ENCODE results near the gene ZBTB7B.
A peak's percentile ranks its signal among the peaks of the same experiment; 100 is the strongest.
"Not testable (repeated sequence)": the region's sequence is repeated elsewhere in the genome, so short reads cannot be mapped to it uniquely, and the experiment has no call there.

Gene ZBTB7B

DNA sequence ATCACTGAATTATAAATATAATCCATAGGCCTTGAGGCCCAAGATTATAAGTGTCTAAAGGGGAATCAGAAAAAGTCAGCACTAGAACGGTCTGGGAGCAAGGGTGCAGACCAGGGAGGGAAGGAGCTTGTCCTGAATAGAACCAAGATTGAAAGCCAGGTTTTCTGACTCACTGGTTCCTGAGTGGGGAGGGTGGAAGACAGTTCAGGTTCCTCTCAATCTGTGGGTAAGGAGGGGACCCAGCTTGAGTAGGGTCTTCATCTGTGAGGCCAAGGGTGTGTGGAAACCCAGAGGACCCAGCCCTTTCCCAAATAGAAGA lies 8.4 kb upstream of the ZBTB7B start:
- H3K36me3 ChIP-seq (ENCODE audit: control insufficient read depth, insufficient read depth, low read length) = peaks cover 16% of the 10 kb centered on the region
- H3K9ac ChIP-seq (ENCODE audit: low read depth, low read length) = no peak overlapping the region

GRCh38 chr1:154994591-154994990 lies 8.0 kb upstream of the ZBTB7B start:
- Histone ChIP-seq H3K9ac (ENCODE audit: low read depth, low read length) (no peak overlapping the region), H3K4me1 (ENCODE audit: control insufficient read depth, insufficient read depth, low read length) (peaks cover 3% of the 10 kb centered on the region), H3K36me3 (ENCODE audit: control insufficient read depth, insufficient read depth, low read length) (peaks cover 12% of the 10 kb centered on the region), H3K27me3 (ENCODE audit: control insufficient read depth, insufficient read depth, low read length) (peaks cover 5% of the 10 kb centered on the region), H3K9me3 (ENCODE audit: control insufficient read depth, insufficient read depth, low read length) (no peaks in the 10 kb centered on the region), H3K4me3 (ENCODE audit: low read depth, low read length) (no peak overlapping the region)

More for the DNA sequence above, 8.4 kb upstream of the ZBTB7B start:
- Histone ChIP-seq H3K4me3 (ENCODE audit: low read depth, low read length) (no peak overlapping the region), H3K27me3 (ENCODE audit: control insufficient read depth, insufficient read depth, low read length) (peaks cover 5% of the 10 kb centered on the region), H3K9me3 (ENCODE audit: control insufficient read depth, insufficient read depth, low read length) (no peaks in the 10 kb centered on the region), H3K4me1 (ENCODE audit: control insufficient read depth, insufficient read depth, low read length) (peaks cover 3% of the 10 kb centered on the region)

- H3K4me1 ChIP-seq (ENCODE audit: control insufficient read depth, insufficient read depth, low read length); H3K36me3 ChIP-seq (ENCODE audit: control insufficient read depth, insufficient read depth, low read length); H3K9me3 ChIP-seq (ENCODE audit: control insufficient read depth, insufficient read depth, low read length); H3K4me3 ChIP-seq (ENCODE audit: low read depth, low read length); H3K9ac ChIP-seq (ENCODE audit: low read depth, low read length); H3K27me3 ChIP-seq (ENCODE audit: control insufficient read depth, insufficient read depth, low read length): not testable (repeated sequence)
These were observed 7.2 kb upstream of the ZBTB7B start for GRCh38 chr1:154995301-154995983.

DNA sequence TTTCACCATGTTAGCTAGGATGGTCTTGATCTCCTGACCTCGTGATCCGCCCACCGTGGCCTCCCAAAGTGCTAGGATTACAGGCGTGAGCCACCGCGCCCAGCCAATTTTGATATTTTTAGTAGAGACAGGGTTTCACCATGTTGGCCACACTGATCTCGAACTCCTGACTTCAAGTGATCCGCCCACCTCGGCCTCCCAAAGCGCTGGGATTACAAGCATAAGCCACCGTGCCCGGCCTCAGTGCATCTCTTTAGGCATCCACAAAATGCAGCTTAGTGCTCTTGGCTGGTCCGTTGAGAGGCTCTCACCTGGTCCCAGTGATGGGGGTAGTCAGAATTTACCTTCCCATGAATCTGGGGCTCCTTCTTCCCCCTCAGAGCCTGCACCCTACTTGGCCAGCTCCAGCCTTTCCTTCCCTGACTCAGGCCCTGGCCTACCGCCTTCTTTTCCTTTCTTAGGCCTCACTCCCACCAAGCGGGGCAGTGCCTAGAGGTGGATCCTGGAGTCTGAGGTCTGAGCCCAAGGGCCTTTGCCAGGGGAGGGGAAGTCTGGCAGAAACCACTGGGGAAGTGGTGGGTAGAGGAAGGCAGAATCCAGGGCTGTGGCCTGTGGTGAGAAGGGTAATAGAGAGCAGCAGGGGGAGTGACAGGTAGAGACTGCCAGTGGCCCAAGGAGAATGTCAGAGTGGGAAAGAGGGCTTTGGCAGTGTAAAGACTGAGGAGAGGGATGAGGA lies 5.5 kb upstream of the ZBTB7B start:
- Histone ChIP-seq H3K36me3 (ENCODE audit: control insufficient read depth, insufficient read depth, low read length) (no peaks in the 10 kb centered on the region), H3K9ac (ENCODE audit: low read depth, low read length) (no peak overlapping the region), H3K27me3 (ENCODE audit: control insufficient read depth, insufficient read depth, low read length) (peaks cover 5% of the 10 kb centered on the region), H3K9me3 (ENCODE audit: control insufficient read depth, insufficient read depth, low read length) (no peaks in the 10 kb centered on the region), H3K4me3 (ENCODE audit: low read depth, low read length) (no peak overlapping the region), H3K4me1 (ENCODE audit: control insufficient read depth, insufficient read depth, low read length) (peaks cover 3% of the 10 kb centered on the region)

- Histone ChIP-seq H3K4me3 (ENCODE audit: low read depth, low read length) (no peak overlapping the region), H3K27me3 (ENCODE audit: control insufficient read depth, insufficient read depth, low read length) (peaks cover 5% of the 10 kb centered on the region), H3K36me3 (ENCODE audit: control insufficient read depth, insufficient read depth, low read length) (no peaks in the 10 kb centered on the region), H3K9ac (ENCODE audit: low read depth, low read length) (no peak overlapping the region), H3K4me1 (ENCODE audit: control insufficient read depth, insufficient read depth, low read length) (no peaks in the 10 kb centered on the region), H3K9me3 (ENCODE audit: control insufficient read depth, insufficient read depth, low read length) (no peaks in the 10 kb centered on the region)
These were observed 4.3 kb upstream of the ZBTB7B start for GRCh38 chr1:154998201-154998780.

DNA sequence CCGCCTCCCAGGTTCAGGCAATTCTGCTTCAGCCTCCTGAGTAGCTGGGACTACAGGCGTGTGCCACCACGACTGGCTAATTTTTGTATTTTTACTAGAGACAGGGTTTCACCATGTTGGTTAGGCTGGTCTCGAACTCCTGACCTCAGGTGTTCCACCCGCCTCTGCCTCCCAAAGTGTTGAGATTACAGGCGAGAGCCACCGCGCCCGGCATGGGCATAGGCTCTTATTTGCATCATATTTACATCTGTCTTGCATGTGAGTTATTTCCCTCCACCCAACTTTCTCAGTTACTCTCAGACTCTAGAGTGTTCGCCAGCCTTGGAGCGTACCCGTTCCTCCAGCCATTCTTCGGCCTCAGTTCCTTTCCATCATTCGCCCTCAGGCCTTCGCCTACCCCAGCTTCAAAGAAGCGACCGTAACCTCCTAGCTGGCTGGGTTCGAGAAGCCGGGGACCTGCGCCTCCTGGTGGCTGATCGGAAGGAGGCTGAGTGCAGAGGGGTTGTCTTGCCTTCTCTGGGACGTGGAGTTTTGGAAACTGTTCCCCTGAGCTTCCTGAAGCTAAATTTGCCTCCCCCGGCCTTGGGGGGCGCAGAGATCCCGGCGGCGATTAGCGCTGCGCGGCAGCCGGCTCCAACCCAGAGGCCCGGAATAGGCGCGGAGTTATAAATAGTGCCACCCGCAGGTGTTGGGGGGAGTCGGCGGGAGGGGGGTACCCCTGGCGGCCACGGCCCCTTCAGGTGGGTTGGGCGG lies 3.6 kb upstream of the ZBTB7B start:
- Histone ChIP-seq H3K9me3 (ENCODE audit: control insufficient read depth, insufficient read depth, low read length) (no peaks in the 10 kb centered on the region), H3K4me3 (ENCODE audit: low read depth, low read length) (peak overlapping the region; percentile 89), H3K9ac (ENCODE audit: low read depth, low read length) (no peak overlapping the region), H3K36me3 (ENCODE audit: control insufficient read depth, insufficient read depth, low read length) (no peaks in the 10 kb centered on the region), H3K27me3 (ENCODE audit: control insufficient read depth, insufficient read depth, low read length) (peaks cover 5% of the 10 kb centered on the region), H3K4me1 (ENCODE audit: control insufficient read depth, insufficient read depth, low read length) (no peaks in the 10 kb centered on the region)

DNA sequence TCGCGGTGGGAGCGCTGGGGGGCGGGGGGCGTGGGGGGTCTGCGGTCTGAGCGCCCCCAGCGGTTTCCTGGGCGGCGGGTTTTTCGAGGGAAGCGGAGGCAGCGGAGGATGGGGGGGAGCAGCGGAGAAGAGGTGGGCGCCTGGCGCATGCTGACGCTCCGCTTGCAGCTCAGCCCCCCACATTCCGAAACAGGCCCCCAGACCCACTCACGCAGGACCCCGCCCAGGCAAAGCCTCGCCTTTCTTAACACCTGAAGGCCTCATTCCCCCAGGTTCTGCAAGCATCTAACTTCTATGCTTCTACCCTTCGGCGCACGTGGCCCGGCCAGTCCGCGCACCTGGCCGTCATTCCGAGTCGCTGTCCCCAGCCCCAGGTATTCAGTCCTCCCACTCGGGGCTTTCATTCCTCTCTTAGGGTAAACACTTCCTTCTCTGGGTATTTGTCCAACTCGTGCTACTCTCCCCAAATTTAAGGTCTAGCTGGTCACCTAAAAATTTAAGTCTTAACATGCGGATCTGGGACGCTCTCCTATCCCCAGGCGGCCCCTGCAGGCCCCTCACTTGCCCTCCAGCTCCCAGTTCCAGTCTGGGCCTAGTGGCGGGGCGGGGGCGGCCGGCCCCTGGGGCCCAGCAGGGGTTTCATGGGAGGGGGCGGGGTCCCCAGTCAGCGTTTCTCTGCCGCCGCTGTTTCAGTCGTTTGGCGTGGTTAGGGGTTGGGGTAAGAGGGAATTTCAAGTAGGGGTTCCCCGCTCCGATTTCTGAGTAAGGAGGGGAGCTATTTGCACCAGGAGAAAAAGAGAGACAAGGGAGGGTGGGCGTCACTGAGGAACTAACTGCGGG lies 2.8 kb upstream of the ZBTB7B start:
- Histone ChIP-seq H3K4me3 (ENCODE audit: low read depth, low read length) (peak overlapping the region; percentile 89), H3K36me3 (ENCODE audit: control insufficient read depth, insufficient read depth, low read length) (no peaks in the 10 kb centered on the region), H3K27me3 (ENCODE audit: control insufficient read depth, insufficient read depth, low read length) (peaks cover 5% of the 10 kb centered on the region), H3K4me1 (ENCODE audit: control insufficient read depth, insufficient read depth, low read length) (peaks cover 6% of the 10 kb centered on the region), H3K9ac (ENCODE audit: low read depth, low read length) (peak overlapping the region; percentile 54), H3K9me3 (ENCODE audit: control insufficient read depth, insufficient read depth, low read length) (no peaks in the 10 kb centered on the region)

DNA sequence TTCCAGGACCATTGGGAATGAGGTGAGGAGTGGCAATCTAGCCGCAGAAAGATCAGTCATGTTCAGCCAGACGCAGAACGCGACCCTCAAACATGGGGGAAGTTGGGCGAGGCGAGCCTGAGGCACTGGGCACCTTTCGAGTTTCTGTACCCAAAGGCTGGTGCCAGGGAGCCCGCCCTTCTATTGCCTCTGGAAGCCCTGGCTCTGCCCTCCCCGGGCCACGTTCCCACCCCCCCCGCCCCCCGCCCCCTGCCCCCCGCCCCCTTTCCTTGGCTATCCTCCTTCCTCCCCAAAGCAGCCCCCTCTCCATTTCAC lies 2.2 kb upstream of the ZBTB7B start:
- H3K27me3 ChIP-seq (ENCODE audit: control insufficient read depth, insufficient read depth, low read length) = peaks cover 5% of the 10 kb centered on the region
- H3K4me3 ChIP-seq (ENCODE audit: low read depth, low read length) = peak overlapping the region; percentile 89
- peak overlapping the region; percentile 54 for H3K9ac ChIP-seq (ENCODE audit: low read depth, low read length)
- no peaks in the 10 kb centered on the region for H3K9me3 ChIP-seq (ENCODE audit: control insufficient read depth, insufficient read depth, low read length)
- H3K36me3 ChIP-seq (ENCODE audit: control insufficient read depth, insufficient read depth, low read length) = no peaks in the 10 kb centered on the region
- peaks cover 9% of the 10 kb centered on the region for H3K4me1 ChIP-seq (ENCODE audit: control insufficient read depth, insufficient read depth, low read length)

DNA sequence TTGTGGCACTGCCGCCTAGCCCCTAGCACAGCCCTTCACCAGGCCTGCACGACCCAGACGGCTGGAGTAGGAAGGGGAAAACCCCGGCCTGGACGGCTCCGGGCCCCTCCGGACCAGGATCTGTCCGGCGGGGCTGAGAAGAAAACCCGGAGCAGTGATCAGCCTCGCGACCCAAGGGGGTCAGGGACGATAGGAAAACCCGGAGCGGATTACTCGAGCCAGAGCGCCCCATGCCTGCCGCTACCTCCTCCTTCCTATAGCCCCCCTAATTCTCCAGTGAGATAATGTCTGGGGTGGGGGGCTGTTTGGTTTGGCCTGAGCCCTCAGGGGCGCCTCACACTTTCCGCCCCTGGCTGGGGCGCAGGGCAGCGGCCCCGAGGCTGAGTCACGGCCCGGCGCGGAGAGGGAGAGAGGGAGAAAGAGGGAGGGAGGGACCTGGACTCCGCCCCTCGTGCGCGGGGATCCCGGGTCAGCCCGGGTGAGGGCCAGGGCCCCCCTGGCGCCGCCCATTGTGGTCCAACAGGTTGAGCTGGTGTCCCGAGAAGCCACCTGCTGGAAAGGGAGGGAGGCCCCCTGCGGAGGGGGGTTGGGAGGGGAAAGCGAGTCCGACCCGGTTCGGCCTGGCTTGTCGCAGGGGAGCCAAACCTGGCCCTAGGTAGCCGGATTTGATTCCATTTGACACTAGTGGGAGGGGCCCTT lies 1.7 kb upstream of the ZBTB7B start:
- Histone ChIP-seq H3K4me3 (ENCODE audit: low read depth, low read length) (peak overlapping the region; percentile 89), H3K9ac (ENCODE audit: low read depth, low read length) (peak overlapping the region; percentile 73), H3K27me3 (ENCODE audit: control insufficient read depth, insufficient read depth, low read length) (peaks cover 5% of the 10 kb centered on the region), H3K4me1 (ENCODE audit: control insufficient read depth, insufficient read depth, low read length) (peaks cover 11% of the 10 kb centered on the region), H3K36me3 (ENCODE audit: control insufficient read depth, insufficient read depth, low read length) (no peaks in the 10 kb centered on the region), H3K9me3 (ENCODE audit: control insufficient read depth, insufficient read depth, low read length) (no peaks in the 10 kb centered on the region)

GRCh38 chr1:155001425-155001674 lies 1.3 kb upstream of the ZBTB7B start:
- peak overlapping the region; percentile 2 for H3K9ac ChIP-seq (ENCODE audit: low read depth, low read length)
- H3K36me3 ChIP-seq (ENCODE audit: control insufficient read depth, insufficient read depth, low read length) = no peaks in the 10 kb centered on the region
- peaks cover 5% of the 10 kb centered on the region for H3K27me3 ChIP-seq (ENCODE audit: control insufficient read depth, insufficient read depth, low read length)
- H3K4me3 ChIP-seq (ENCODE audit: low read depth, low read length) = peak overlapping the region; percentile 89
- peaks cover 11% of the 10 kb centered on the region for H3K4me1 ChIP-seq (ENCODE audit: control insufficient read depth, insufficient read depth, low read length)
- no peaks in the 10 kb centered on the region for H3K9me3 ChIP-seq (ENCODE audit: control insufficient read depth, insufficient read depth, low read length)

All from iPS-15b (cell line).